Measurements from ENCODE around the gene GAK.

Gene GAK

DNA sequence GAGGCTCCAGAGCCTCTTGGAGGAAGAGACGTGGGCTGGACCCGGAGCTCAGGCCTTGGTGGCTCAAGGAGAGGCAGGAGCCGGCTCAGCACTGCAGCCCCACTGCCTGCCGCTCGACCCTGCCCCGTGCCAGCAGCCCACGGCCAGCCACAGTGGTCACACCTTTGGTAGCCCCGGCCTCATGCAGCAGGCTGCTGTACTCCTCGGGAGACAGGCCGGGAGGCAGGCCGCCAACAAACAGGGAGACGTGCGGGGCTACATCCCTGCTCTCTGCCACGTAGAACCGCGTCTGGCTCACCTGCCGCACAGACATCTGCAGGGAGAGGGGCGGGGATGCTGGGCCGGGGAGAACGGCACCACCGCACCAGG lies 33.6 kb upstream of the GAK start:
- Histone ChIP-seq H4K20me1 (ENCODE audit: insufficient read depth, low read length) (peaks cover 18% of the 10 kb centered on the region), H3K79me2 (ENCODE audit: insufficient read depth, low read length) (peaks cover 5% of the 10 kb centered on the region; the same call in 1 of the 2 replicates), H2AFZ (ENCODE audit: low read depth, low read length) (no peak overlapping the region), H3K36me3 (ENCODE audit: insufficient read depth, low read length) (peaks cover 61% of the 10 kb centered on the region), H3K27ac (ENCODE audit: low read length) (no peak overlapping the region), H3K4me1 (ENCODE audit: insufficient read depth, low read length) (no peaks in the 10 kb centered on the region), H3K4me2 (ENCODE audit: insufficient read depth, low read length) (no peak overlapping the region), H3K4me3 (ENCODE audit: low read depth in 1 of 2, low read length in 2 of 2) (no peak overlapping the region), H3K27me3 (ENCODE audit: insufficient read depth, low read length, poor library complexity) (no peaks in the 10 kb centered on the region), H3K9ac (ENCODE audit: low read depth, low read length) (no peak overlapping the region), H3K9me3 (ENCODE audit: insufficient read depth, low read length, severe bottlenecking) (no peaks in the 10 kb centered on the region)
- ATAC-seq (ENCODE audit: insufficient read depth, low read depth) (no peak), DNase-seq (no peak)
- no peak for TF ChIP-seq EZH2 (IDR thresholded peaks at IDR 0.05; ENCODE audit: borderline replicate concordance, low read depth, low read length, severe bottlenecking)
- TF ChIP-seq, protein P1, sequence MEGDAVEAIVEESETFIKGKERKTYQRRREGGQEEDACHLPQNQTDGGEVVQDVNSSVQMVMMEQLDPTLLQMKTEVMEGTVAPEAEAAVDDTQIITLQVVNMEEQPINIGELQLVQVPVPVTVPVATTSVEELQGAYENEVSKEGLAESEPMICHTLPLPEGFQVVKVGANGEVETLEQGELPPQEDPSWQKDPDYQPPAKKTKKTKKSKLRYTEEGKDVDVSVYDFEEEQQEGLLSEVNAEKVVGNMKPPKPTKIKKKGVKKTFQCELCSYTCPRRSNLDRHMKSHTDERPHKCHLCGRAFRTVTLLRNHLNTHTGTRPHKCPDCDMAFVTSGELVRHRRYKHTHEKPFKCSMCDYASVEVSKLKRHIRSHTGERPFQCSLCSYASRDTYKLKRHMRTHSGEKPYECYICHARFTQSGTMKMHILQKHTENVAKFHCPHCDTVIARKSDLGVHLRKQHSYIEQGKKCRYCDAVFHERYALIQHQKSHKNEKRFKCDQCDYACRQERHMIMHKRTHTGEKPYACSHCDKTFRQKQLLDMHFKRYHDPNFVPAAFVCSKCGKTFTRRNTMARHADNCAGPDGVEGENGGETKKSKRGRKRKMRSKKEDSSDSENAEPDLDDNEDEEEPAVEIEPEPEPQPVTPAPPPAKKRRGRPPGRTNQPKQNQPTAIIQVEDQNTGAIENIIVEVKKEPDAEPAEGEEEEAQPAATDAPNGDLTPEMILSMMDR (IDR thresholded peaks at IDR 0.05; ENCODE audit: borderline replicate concordance, extremely low read depth, low read length, poor library complexity, severe bottlenecking), result no peak

DNA sequence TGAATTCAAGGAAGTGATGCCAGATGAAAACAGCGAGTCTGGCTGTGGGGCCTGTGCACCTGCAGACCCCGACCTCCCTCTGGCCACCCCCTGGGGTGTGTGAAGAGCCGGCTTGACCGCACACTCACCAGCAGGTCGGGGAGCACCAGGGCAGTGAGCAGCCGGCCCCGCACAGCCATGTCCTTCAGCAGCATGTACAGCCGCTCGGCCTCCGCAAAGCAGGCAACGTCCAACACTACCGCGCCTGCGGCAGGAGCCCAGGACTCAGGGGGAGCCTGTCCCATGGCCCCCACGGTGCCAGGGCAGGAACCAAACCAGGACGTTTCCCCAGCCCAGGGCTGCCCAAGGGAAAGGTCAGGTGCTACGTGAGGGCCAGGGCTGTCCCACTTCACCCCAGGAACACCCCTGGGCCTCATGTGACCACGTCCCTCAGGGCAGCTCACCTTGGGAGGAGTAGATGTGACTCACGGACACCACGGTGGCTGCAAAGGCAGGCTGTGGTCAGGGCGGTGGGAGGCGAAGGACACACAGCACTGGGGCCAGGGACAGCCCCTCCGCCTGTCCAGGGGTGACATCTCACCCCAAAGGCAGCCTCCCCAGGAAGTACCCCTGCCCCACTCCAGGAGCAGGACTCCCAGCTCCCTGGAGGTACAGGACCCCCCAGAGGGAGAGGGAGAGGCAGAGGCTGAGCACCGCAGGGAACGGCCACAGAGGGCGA lies 33.1 kb upstream of the GAK start:
- H3K9me3 ChIP-seq (ENCODE audit: insufficient read depth, low read length, severe bottlenecking), result no peaks in the 10 kb centered on the region
- H3K79me2 ChIP-seq (ENCODE audit: insufficient read depth, low read length), result peaks cover 3% of the 10 kb centered on the region; the same call in 1 of the 2 replicates
- no peaks in the 10 kb centered on the region for H3K27me3 ChIP-seq (ENCODE audit: insufficient read depth, low read length, poor library complexity)
- H3K27ac ChIP-seq (ENCODE audit: low read length), result no peak overlapping the region
- H3K4me1 ChIP-seq (ENCODE audit: insufficient read depth, low read length), result no peaks in the 10 kb centered on the region
- H3K4me2 ChIP-seq (ENCODE audit: insufficient read depth, low read length), result no peak overlapping the region
- no peak overlapping the region for H2AFZ ChIP-seq (ENCODE audit: low read depth, low read length)
- no peak for DNase-seq
- peaks cover 65% of the 10 kb centered on the region for H3K36me3 ChIP-seq (ENCODE audit: insufficient read depth, low read length)
- no peak overlapping the region for H3K4me3 ChIP-seq (ENCODE audit: low read depth in 1 of 2, low read length in 2 of 2)
- ATAC-seq (ENCODE audit: insufficient read depth, low read depth), result no peak
- peaks cover 13% of the 10 kb centered on the region for H4K20me1 ChIP-seq (ENCODE audit: insufficient read depth, low read length)
- TF ChIP-seq, protein P1 (IDR thresholded peaks at IDR 0.05; ENCODE audit: borderline replicate concordance, extremely low read depth, low read length, poor library complexity, severe bottlenecking), result no peak
- no peak for TF ChIP-seq EZH2 (IDR thresholded peaks at IDR 0.05; ENCODE audit: borderline replicate concordance, low read depth, low read length, severe bottlenecking)
- H3K9ac ChIP-seq (ENCODE audit: low read depth, low read length), result no peak overlapping the region

DNA sequence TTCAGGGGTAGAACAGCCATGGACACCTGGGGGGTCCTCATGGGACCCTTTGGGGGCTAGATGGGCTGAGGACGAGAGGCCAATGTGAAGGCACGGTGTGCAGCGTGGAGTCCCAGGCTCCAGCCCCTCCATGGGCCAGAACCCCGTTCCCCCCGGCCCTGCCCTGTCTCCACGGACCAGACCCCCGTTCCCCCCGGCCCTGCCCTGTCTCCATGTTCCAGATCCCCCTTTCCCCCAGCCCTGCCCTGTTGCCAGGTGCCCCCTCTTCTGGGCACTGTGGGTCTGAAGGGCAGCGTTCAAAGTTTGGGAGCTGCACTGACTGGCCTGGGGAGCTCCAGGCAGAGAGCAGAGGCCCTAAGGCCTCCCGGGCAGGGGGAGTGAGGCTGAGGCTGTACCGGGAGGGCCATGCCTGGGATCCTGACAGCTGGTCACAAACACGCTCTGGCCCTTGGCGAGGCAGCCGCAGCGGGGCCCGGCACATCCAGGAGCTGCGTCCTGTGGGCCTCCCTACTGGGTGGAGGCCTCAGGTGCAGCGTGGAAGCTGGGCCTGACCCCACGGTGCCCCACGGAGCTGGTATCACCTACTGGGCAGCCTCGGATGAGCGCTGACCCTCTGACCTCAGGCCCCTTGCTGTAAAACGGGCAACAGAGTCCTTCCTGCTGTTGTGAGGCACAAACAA lies 32.4 kb upstream of the GAK start:
- H3K4me2 ChIP-seq (ENCODE audit: insufficient read depth, low read length), result no peak overlapping the region

More for the DNA sequence above, 32.4 kb upstream of the GAK start:
- DNase-seq (no peak), ATAC-seq (ENCODE audit: insufficient read depth, low read depth) (no peak)
- Histone ChIP-seq H3K27ac (ENCODE audit: low read length) (no peak overlapping the region), H3K4me3 (ENCODE audit: low read depth in 1 of 2, low read length in 2 of 2) (no peak overlapping the region), H2AFZ (ENCODE audit: low read depth, low read length) (no peak overlapping the region), H3K27me3 (ENCODE audit: insufficient read depth, low read length, poor library complexity) (no peaks in the 10 kb centered on the region), H3K36me3 (ENCODE audit: insufficient read depth, low read length) (peaks cover 72% of the 10 kb centered on the region), H3K9me3 (ENCODE audit: insufficient read depth, low read length, severe bottlenecking) (no peaks in the 10 kb centered on the region), H3K4me1 (ENCODE audit: insufficient read depth, low read length) (no peaks in the 10 kb centered on the region), H3K79me2 (ENCODE audit: insufficient read depth, low read length) (no peaks in the 10 kb centered on the region), H3K9ac (ENCODE audit: low read depth, low read length) (no peak overlapping the region), H4K20me1 (ENCODE audit: insufficient read depth, low read length) (peaks cover 13% of the 10 kb centered on the region)
- TF ChIP-seq, protein P1 (IDR thresholded peaks at IDR 0.05; ENCODE audit: borderline replicate concordance, extremely low read depth, low read length, poor library complexity, severe bottlenecking), result no peak
- TF ChIP-seq EZH2 (IDR thresholded peaks at IDR 0.05; ENCODE audit: borderline replicate concordance, low read depth, low read length, severe bottlenecking), result no peak
